Subcutaneous adipose tissue (tissue), 4 donors: ENCODE results near the gene RPS6KC1. TPM values are rescaled to one million over a fixed set of nuclear protein-coding genes. Genes with fewer than 3 reads are reported as not detected.

ENCODE experiments used
- total RNA-seq, 4 donors: library from RNA; depleted of rRNA; stranded (reverse); fragments of >200 nt; gene quantifications; one replicate each; pipeline ENCODE4 v1.1.0, GENCODE V29; 2016
- TF ChIP-seq, protein P1 (sequence below): fragments of 450-650 bp; IDR thresholded peaks from one replicate; pipeline ENCODE4 v1.5.1; 2016; ENCODE audit warnings: low read depth, mild to moderate bottlenecking, control low read depth, antibody characterized with exemption, moderate library complexity

The RPS6KC1 gene
- total RNA-seq, 4 donors from 2014 or later = 22.6 to 30.7 (median 25.3) TPM

GRCh38 chr1:213320191-213320870 is 269.3 kb downstream of the RPS6KC1 start:
- TF ChIP-seq, protein P1, sequence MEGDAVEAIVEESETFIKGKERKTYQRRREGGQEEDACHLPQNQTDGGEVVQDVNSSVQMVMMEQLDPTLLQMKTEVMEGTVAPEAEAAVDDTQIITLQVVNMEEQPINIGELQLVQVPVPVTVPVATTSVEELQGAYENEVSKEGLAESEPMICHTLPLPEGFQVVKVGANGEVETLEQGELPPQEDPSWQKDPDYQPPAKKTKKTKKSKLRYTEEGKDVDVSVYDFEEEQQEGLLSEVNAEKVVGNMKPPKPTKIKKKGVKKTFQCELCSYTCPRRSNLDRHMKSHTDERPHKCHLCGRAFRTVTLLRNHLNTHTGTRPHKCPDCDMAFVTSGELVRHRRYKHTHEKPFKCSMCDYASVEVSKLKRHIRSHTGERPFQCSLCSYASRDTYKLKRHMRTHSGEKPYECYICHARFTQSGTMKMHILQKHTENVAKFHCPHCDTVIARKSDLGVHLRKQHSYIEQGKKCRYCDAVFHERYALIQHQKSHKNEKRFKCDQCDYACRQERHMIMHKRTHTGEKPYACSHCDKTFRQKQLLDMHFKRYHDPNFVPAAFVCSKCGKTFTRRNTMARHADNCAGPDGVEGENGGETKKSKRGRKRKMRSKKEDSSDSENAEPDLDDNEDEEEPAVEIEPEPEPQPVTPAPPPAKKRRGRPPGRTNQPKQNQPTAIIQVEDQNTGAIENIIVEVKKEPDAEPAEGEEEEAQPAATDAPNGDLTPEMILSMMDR = no peak

Other genes with a start within 250 kb of the RPS6KC1 start
- not detected for gene SPATA45, start 203.6 kb upstream of the RPS6KC1 start, total RNA-seq
- 1 to 10 TPM; 3.8 to 5.5 (median 4.9) TPM for gene FLVCR1, start 193.0 kb upstream of the RPS6KC1 start, total RNA-seq
- gene VASH2, start 100.7 kb upstream of the RPS6KC1 start, total RNA-seq = 1 to 10 TPM in 2 of 4 donors, under 1 TPM in 1, not detected in 1; 0.38 to 1.5 (median 1.1) TPM
- 10 to 100 TPM; 53.3 to 66.5 (median 62.5) TPM for gene ANGEL2, start 35.4 kb upstream of the RPS6KC1 start, total RNA-seq